Naive B cell (primary cell): ENCODE results near the gene LELP1. TPM values are rescaled to one million over a fixed set of nuclear protein-coding genes. Genes with fewer than 3 reads are reported as not detected.
"Not testable (repeated sequence)": the region's sequence is repeated elsewhere in the genome, so short reads cannot be mapped to it uniquely, and the experiment has no call there.

ENCODE experiments used
- ATAC-seq, 2 donors: fragments of 150-1000 bp; cut with Tn5 transposase; 2 replicates each; pipeline ENCODE4 v1.10.0; 2021; ENCODE audit warnings: low read depth in 2 of 2, mild to moderate bottlenecking in 2 of 2, moderate library complexity in 2 of 2
- DNase-seq: peaks from one replicate; pipeline ENCODE4 v3.0.0; 2022
- H3K27ac Mint-ChIP-seq, 6 donors: one replicate each; pipeline ENCODE4 v1.8.0; 2020 to 2022; ENCODE audit warnings: mild to moderate bottlenecking in 6 of 6, mixed read lengths in 6 of 6, moderate library complexity in 5 of 6, inconsistent platforms in 2 of 6
- H3K27me3 Mint-ChIP-seq, 3 donors: one replicate each; pipeline ENCODE4 v1.8.0; 2021 to 2022; ENCODE audit warnings: mixed read lengths in 3 of 3, mild to moderate bottlenecking in 1 of 3
- H3K36me3 Mint-ChIP-seq, 2 donors: one replicate each; pipeline ENCODE4 v1.8.0; 2020 to 2022; ENCODE audit warnings: mixed read lengths in 2 of 2, inconsistent platforms in 1 of 2, mild to moderate bottlenecking in 1 of 2
- H3K4me1 Mint-ChIP-seq, 3 donors: one replicate each; pipeline ENCODE4 v1.8.0; 2020 to 2022; ENCODE audit warnings: mixed read lengths in 3 of 3, inconsistent platforms in 1 of 3, mild to moderate bottlenecking in 1 of 3, moderate library complexity in 1 of 3
- H3K4me3 Mint-ChIP-seq, 8 donors: one replicate each; pipeline ENCODE4 v1.8.0; 2020 to 2022; ENCODE audit warnings: mild to moderate bottlenecking in 8 of 8, mixed read lengths in 8 of 8, moderate library complexity in 8 of 8, inconsistent platforms in 2 of 8
- H3K9me3 Mint-ChIP-seq, 7 donors: one replicate each; pipeline ENCODE4 v1.8.0; 2020 to 2022; ENCODE audit warnings: mixed read lengths in 7 of 7, mild to moderate bottlenecking in 5 of 7, inconsistent platforms in 2 of 7, moderate library complexity in 1 of 7
- polyA plus RNA-seq, 6 donors: library from polyadenylated mRNA; unstranded; fragments of 300-500 nt; fragmentation: Illumina TruSeq; gene quantifications; one replicate each; pipeline ENCODE4 v1.2.3, GENCODE V29; 2021; ENCODE audit warnings: low read depth in 6 of 6

Gene LELP1
- not detected for polyA plus RNA-seq

DNA sequence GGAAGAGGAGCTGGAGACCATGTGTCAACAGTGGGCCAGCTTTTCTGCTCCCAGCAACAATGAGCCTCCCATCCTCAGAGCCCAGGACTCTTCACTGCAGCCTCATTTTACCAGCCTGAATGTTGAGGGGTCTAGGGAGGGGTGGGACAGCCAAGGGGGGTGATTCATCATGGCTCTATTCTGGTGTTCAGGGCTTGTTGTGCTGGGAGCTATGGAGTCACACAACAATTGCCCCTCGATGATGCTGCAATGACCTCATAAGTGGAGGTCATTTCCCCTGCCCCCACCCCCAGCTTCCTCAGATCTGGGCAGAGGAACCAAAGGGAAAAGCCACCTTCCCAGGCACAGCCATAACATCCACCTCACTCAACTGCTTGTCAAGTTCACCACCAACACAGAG lies at the start of gene LELP1:
LELP1 (plus strand) TSS at position 301 of the 400 bp plus-strand sequence. CDS start 1,278 bp downstream, outside the sequence.
- Mint-ChIP-seq H3K4me3 (no peak within 1 kb of the TSS), H3K9me3 (no peaks in the 10 kb centered on the region), H3K4me1 (no peaks in the 10 kb centered on the region), H3K36me3 (no peaks in the 10 kb centered on the region), H3K27me3 (peaks cover 43 to 53% (median 44%) of the 10 kb centered on the region in 3 donors), H3K27ac (peak within 1 kb of the TSS in 1 of 6 donors; percentile 18)
- no peak for DNase-seq
- no peak for ATAC-seq

- peaks cover 29 to 50% (median 35%) of the 10 kb centered on the region in 3 donors for H3K27me3 Mint-ChIP-seq
- no peaks in the 10 kb centered on the region for H3K4me1 Mint-ChIP-seq
- H3K9me3 Mint-ChIP-seq: peaks cover 10 to 38% (median 26%) of the 10 kb centered on the region in 7 donors
- H3K4me3 Mint-ChIP-seq: no peak overlapping the region
- ATAC-seq (no peak), DNase-seq (no peak)
- H3K36me3 Mint-ChIP-seq: peaks cover 0 to 9% of the 10 kb centered on the region in 2 donors
- H3K27ac Mint-ChIP-seq: no peak overlapping the region
These were observed 47.7 kb upstream of the LELP1 start for GRCh38 chr1:153155541-153155940.

- DNase-seq (no peak), ATAC-seq (no peak)
- no peaks in the 10 kb centered on the region for H3K36me3 Mint-ChIP-seq
- H3K4me1 Mint-ChIP-seq: no peaks in the 10 kb centered on the region
- no peak overlapping the region for H3K4me3 Mint-ChIP-seq
- H3K9me3 Mint-ChIP-seq: peaks cover 0 to 2% (median 0%) of the 10 kb centered on the region in 7 donors
- H3K27me3 Mint-ChIP-seq: peaks cover 29 to 40% (median 39%) of the 10 kb centered on the region in 3 donors
- H3K27ac Mint-ChIP-seq: no peak overlapping the region
These were observed 34.5 kb upstream of the LELP1 start for GRCh38 chr1:153168686-153169085.

DNA sequence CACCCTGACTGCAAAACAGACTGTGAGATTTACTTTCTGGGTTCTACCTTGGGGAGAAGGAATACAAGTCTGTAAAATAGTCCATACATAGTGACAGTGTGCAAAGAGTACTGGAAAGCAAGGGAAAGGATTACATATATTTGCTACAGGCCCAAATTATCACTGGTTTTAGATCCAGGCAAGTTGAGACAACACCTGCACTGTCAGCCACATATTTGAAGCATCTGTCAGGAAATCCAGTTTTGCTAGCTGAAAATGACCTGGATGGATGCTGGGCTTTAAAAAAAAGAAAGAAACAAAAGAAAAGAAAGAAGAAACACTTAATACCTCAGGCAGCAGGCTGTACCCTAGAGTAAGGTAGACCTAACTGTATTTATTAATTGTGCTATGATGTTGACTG lies 28.6 kb upstream of the LELP1 start:
- Mint-ChIP-seq H3K27me3 (peaks cover 9 to 18% (median 11%) of the 10 kb centered on the region in 3 donors), H3K4me3 (no peak overlapping the region), H3K36me3 (no peaks in the 10 kb centered on the region), H3K4me1 (no peaks in the 10 kb centered on the region), H3K9me3 (peaks cover 0 to 3% (median 0%) of the 10 kb centered on the region in 7 donors), H3K27ac (no peak overlapping the region)
- ATAC-seq: no peak
- no peak for DNase-seq

- no peak overlapping the region for H3K4me3 Mint-ChIP-seq
- ATAC-seq (no peak), DNase-seq (no peak)
- no peak overlapping the region for H3K27ac Mint-ChIP-seq
- H3K4me1 Mint-ChIP-seq: no peaks in the 10 kb centered on the region
- no peaks in the 10 kb centered on the region for H3K36me3 Mint-ChIP-seq
- H3K27me3 Mint-ChIP-seq: peaks cover 4 to 16% (median 10%) of the 10 kb centered on the region in 3 donors
- peaks cover 0 to 11% (median 3%) of the 10 kb centered on the region in 7 donors for H3K9me3 Mint-ChIP-seq
These were observed 24.3 kb upstream of the LELP1 start for GRCh38 chr1:153178922-153179321.

DNA sequence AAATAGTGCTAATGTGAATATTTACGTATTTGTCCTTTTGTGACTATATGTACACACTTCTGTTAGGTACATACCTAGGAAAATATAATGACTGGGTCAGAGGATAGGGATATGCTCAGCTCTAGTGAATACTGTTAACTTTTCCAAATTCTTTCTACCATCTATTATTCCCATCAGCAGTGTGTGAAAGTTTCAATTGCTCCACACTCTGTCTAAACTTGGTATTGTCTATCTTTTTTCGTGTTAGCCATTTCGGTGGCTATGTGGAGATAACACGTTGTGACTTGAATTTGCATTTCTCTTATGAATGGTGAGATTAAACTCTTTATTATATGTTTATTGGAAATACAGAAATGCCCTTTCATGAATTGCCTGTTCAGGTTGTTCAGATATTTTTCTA lies 22.7 kb upstream of the LELP1 start:
- Mint-ChIP-seq H3K36me3 (peaks cover 0 to 4% of the 10 kb centered on the region in 2 donors), H3K27ac (no peak overlapping the region), H3K9me3 (peaks cover 3 to 20% (median 16%) of the 10 kb centered on the region in 7 donors), H3K27me3 (peaks cover 14 to 21% (median 20%) of the 10 kb centered on the region in 3 donors), H3K4me3 (no peak overlapping the region), H3K4me1 (no peaks in the 10 kb centered on the region)
- ATAC-seq (no peak), DNase-seq (no peak)

GRCh38 chr1:153188301-153188700 lies 14.9 kb upstream of the LELP1 start:
- H3K27ac Mint-ChIP-seq, ATAC-seq, H3K4me1 Mint-ChIP-seq, DNase-seq, H3K4me3 Mint-ChIP-seq: not testable (repeated sequence)
- peaks cover 0 to 13% of the 10 kb centered on the region in 2 donors for H3K36me3 Mint-ChIP-seq
- peaks cover 60 to 67% (median 63%) of the 10 kb centered on the region in 3 donors for H3K27me3 Mint-ChIP-seq
- peaks cover 6 to 33% (median 22%) of the 10 kb centered on the region in 7 donors for H3K9me3 Mint-ChIP-seq

GRCh38 chr1:153190373-153190772 lies 12.9 kb upstream of the LELP1 start:
- Mint-ChIP-seq H3K9me3 (peaks cover 5 to 19% (median 13%) of the 10 kb centered on the region in 7 donors), H3K4me1 (no peaks in the 10 kb centered on the region), H3K4me3 (no peak overlapping the region), H3K27ac (no peak overlapping the region), H3K36me3 (peaks cover 0 to 11% of the 10 kb centered on the region in 2 donors), H3K27me3 (peaks cover 66 to 85% (median 76%) of the 10 kb centered on the region in 3 donors)
- ATAC-seq (no peak), DNase-seq (no peak)

DNA sequence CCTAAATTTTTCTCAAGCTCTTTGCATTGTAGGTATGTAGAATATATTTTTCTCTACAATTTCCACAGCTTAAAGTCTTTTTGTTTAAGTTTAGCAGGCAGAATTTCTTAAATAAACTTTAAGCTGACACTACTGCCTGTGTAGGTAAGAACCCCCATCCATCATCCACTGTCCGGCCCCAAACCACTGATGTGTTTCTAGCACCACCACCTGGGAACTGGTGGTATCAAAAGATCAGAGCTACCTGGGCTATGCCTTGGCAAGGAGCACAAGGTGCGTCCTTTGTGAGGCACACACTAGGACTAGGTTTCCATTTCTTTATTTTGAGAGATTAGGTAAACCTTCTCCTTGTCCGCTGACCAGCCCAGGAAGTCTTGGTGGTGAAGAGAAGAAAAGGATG lies 10.5 kb upstream of the LELP1 start:
- H3K27ac Mint-ChIP-seq: no peak overlapping the region
- ATAC-seq (no peak), DNase-seq (no peak)
- no peaks in the 10 kb centered on the region for H3K4me1 Mint-ChIP-seq
- H3K9me3 Mint-ChIP-seq: peaks cover 0 to 3% (median 0%) of the 10 kb centered on the region in 7 donors
- H3K36me3 Mint-ChIP-seq: no peaks in the 10 kb centered on the region
- peaks cover 57 to 81% (median 69%) of the 10 kb centered on the region in 3 donors for H3K27me3 Mint-ChIP-seq
- no peak overlapping the region for H3K4me3 Mint-ChIP-seq

GRCh38 chr1:153194331-153195050 lies 8.7 kb upstream of the LELP1 start:
- Mint-ChIP-seq H3K27me3 (peaks cover 68 to 91% (median 70%) of the 10 kb centered on the region in 3 donors), H3K36me3 (no peaks in the 10 kb centered on the region), H3K9me3 (peaks cover 0 to 3% (median 0%) of the 10 kb centered on the region in 7 donors), H3K27ac (no peak overlapping the region), H3K4me1 (no peaks in the 10 kb centered on the region), H3K4me3 (no peak overlapping the region)
- DNase-seq: no peak
- no peak for ATAC-seq

GRCh38 chr1:153195216-153195615 lies 8.0 kb upstream of the LELP1 start:
- Mint-ChIP-seq H3K27ac (no peak overlapping the region), H3K4me1 (no peaks in the 10 kb centered on the region), H3K36me3 (no peaks in the 10 kb centered on the region), H3K27me3 (peaks cover 67 to 91% (median 67%) of the 10 kb centered on the region in 3 donors), H3K9me3 (peaks cover 0 to 3% (median 0%) of the 10 kb centered on the region in 7 donors), H3K4me3 (no peak overlapping the region)
- DNase-seq (no peak), ATAC-seq (no peak)

DNA sequence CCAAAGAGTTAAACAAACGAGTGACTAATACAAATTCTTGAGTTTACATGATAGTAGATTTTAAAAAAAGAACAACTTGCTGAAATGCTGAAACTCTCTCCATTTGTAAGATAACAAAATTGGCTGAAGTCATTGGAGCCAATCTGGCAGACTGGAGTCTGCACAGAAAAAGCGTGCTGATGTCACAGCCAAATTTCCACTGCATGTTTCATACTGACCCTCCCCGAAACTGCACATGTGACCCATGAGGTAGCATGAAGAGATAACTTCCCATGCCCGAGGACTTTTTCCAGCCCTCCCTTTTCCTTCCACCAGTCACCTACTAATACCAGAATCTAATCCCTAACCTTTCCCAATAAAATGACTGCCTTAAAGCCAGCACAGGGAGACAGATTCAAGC lies 1.2 kb upstream of the LELP1 start:
- Mint-ChIP-seq H3K36me3 (no peaks in the 10 kb centered on the region), H3K27me3 (peaks cover 44 to 59% (median 48%) of the 10 kb centered on the region in 3 donors), H3K27ac (no peak overlapping the region), H3K4me3 (no peak overlapping the region), H3K9me3 (no peaks in the 10 kb centered on the region), H3K4me1 (no peaks in the 10 kb centered on the region)
- DNase-seq (no peak), ATAC-seq (no peak)

DNA sequence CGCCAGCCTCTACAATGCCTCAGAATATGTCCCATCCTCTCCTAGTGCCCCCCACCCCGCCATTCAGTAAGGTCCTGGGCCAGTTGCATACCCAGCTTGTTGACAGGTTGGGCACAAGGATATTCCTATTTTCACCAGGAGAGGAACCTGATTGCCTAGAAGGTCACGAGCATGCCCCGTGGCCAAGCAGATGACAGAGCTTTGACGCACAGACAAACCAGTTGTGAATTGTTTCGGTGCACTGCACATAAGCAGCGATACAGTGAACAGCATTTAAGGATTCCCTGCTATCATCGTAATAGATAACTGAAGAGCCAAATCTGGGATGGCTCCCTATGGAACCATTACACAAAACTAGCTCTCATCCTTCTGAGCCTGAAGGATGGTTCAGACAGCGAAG lies 3.4 kb downstream of the LELP1 start:
- H3K4me1 Mint-ChIP-seq: no peaks in the 10 kb centered on the region
- ATAC-seq (no peak), DNase-seq (no peak)
- peaks cover 0 to 1% (median 0%) of the 10 kb centered on the region in 7 donors for H3K9me3 Mint-ChIP-seq
- no peak overlapping the region for H3K4me3 Mint-ChIP-seq
- H3K36me3 Mint-ChIP-seq: no peaks in the 10 kb centered on the region
- peaks cover 32 to 40% (median 38%) of the 10 kb centered on the region in 3 donors for H3K27me3 Mint-ChIP-seq
- H3K27ac Mint-ChIP-seq: no peak overlapping the region

GRCh38 chr1:153210206-153210605 lies 7.0 kb downstream of the LELP1 start:
- no peaks in the 10 kb centered on the region for H3K36me3 Mint-ChIP-seq
- H3K4me3 Mint-ChIP-seq: no peak overlapping the region
- no peaks in the 10 kb centered on the region for H3K4me1 Mint-ChIP-seq
- peaks cover 32 to 50% (median 34%) of the 10 kb centered on the region in 3 donors for H3K27me3 Mint-ChIP-seq
- no peak overlapping the region for H3K27ac Mint-ChIP-seq
- peaks cover 0 to 2% (median 0%) of the 10 kb centered on the region in 7 donors for H3K9me3 Mint-ChIP-seq
- ATAC-seq (no peak), DNase-seq (no peak)
